Endothelial cell of umbilical vein (primary cell): ENCODE measurements around the gene SIPA1L3. TPM values are rescaled to one million over a fixed set of nuclear protein-coding genes. Genes with fewer than 3 reads are reported as not detected.

Source experiments
- BruUV-seq: library from RNA; stranded (reverse); fragments of 400-500 nt; replicated peaks from 2 replicates; lab custom pipeline; 2021; lab: Mats Ljungman, UMichigan
- CTCF ChIA-PET: fragments of 300-600, 350-600 bp; sonication (Branson Sonifier 250); formaldehyde crosslinking; loops from one replicate; lab custom pipeline; 2021; ENCODE audit warnings: antibody characterized with exemption, inconsistent platforms; lab: Charles Lee
- POLR2A ChIA-PET: fragments of 300-600, 350-600 bp; sonication (Branson Sonifier 250); formaldehyde crosslinking; loops from one replicate; lab custom pipeline; 2021; ENCODE audit warnings: antibody characterized with exemption, inconsistent platforms; lab: Charles Lee
- DNase-seq: peaks from one replicate; pipeline ENCODE4 v3.0.0-alpha.2; 2011; ENCODE audit warnings: low read depth, low spot score
- FAIRE-seq: peaks from 2 replicates; lab custom pipeline; 2011; peaks lifted over from hg19 to GRCh38; lab: Jason Lieb, UNC
- H2AFZ ChIP-seq: 2 replicates; pipeline ENCODE4 v1.6.0; 2012; ENCODE audit warnings: low read depth, low read length, control low read depth, inconsistent platforms
- H3K27ac ChIP-seq: 2 replicates; pipeline ENCODE4 v1.5.1; 2011; ENCODE audit warnings: low read depth, mild to moderate bottlenecking, control low read depth, low read length, moderate library complexity; ENCODE audit not compliant: insufficient read depth
- H3K27me3 ChIP-seq, 2 experiments: 2 replicates each; pipeline versions ENCODE4 v1.6.0 to v1.6.1; 2011; ENCODE audit warnings: low read length in 2 of 2, mixed read lengths in 1 of 2; ENCODE audit not compliant: control insufficient read depth in 2 of 2, insufficient read depth in 2 of 2
- H3K36me3 ChIP-seq, 2 experiments: 2 replicates in 1 of 2; 3 replicates in 1 of 2; pipeline ENCODE4 v1.5.1; 2011; ENCODE audit warnings: low read length in 2 of 2, mild to moderate bottlenecking in 1 of 2, moderate library complexity in 1 of 2; ENCODE audit not compliant: control insufficient read depth in 2 of 2, insufficient read depth in 2 of 2; ENCODE audit errors: extremely low read depth in 1 of 2
- H3K4me1 ChIP-seq: 3 replicates; pipeline ENCODE4 v1.5.1; 2011; ENCODE audit warnings: mild to moderate bottlenecking, low read length; ENCODE audit not compliant: control insufficient read depth, insufficient read depth; ENCODE audit errors: extremely low read depth
- H3K4me2 ChIP-seq: 2 replicates; pipeline ENCODE4 v1.6.1; 2011; ENCODE audit warnings: low read length, control low read depth, mixed read lengths; ENCODE audit not compliant: insufficient read depth
- H3K4me3 ChIP-seq, 3 experiments: fragments of 200-600 bp in 1 of 3; sonication (generic), shearing (Covaris generic) in 1 of 3; replicated peaks in 1 of 3; 2 replicates each; pipeline ENCODE4 v1.5.1; 2011 to 2016; ENCODE audit warnings: control low read depth in 3 of 3, low read length in 3 of 3, mild to moderate bottlenecking in 2 of 3, inconsistent platforms in 1 of 3, low read depth in 1 of 3, moderate library complexity in 1 of 3; ENCODE audit not compliant: insufficient read depth in 1 of 3
- H3K79me2 ChIP-seq: 2 replicates; pipeline ENCODE4 v1.6.0; 2012; ENCODE audit warnings: low read length, inconsistent platforms; ENCODE audit not compliant: control insufficient read depth, insufficient read depth
- H3K9ac ChIP-seq: replicated peaks from 2 replicates; pipeline ENCODE3; 2011; ENCODE audit warnings: low read length, control low read depth; ENCODE audit not compliant: insufficient read depth; ENCODE audit errors: extremely low read depth
- H3K9me1 ChIP-seq: replicated peaks from 3 replicates; pipeline ENCODE4 v1.6.0; 2011; ENCODE audit warnings: mild to moderate bottlenecking, low read length; ENCODE audit not compliant: control insufficient read depth, insufficient read depth; ENCODE audit errors: extremely low read depth
- H3K9me3 ChIP-seq: replicated peaks from 2 replicates; pipeline ENCODE4 v1.5.1; 2012; ENCODE audit warnings: low read length, inconsistent platforms; ENCODE audit not compliant: control insufficient read depth, insufficient read depth
- H4K20me1 ChIP-seq: replicated peaks from 2 replicates; pipeline ENCODE3; 2011; ENCODE audit warnings: mild to moderate bottlenecking, low read length; ENCODE audit not compliant: control insufficient read depth, insufficient read depth; ENCODE audit errors: extremely low read depth
- CTCF ChIP-seq, 2 donors: IDR thresholded peaks; 1 replicate in 1 of 2; 2 replicates in 1 of 2; pipeline ENCODE4 v1.5.1; 2011; ENCODE audit warnings: low read length in 2 of 2, mild to moderate bottlenecking in 2 of 2, moderate library complexity in 2 of 2, control low read depth in 1 of 2, inconsistent platforms in 1 of 2, low read depth in 1 of 2; ENCODE audit not compliant: insufficient read depth in 1 of 2; ENCODE audit errors: extremely low read depth in 1 of 2
- FOS ChIP-seq: IDR thresholded peaks from 2 replicates; pipeline ENCODE4 v1.6.1; 2011; ENCODE audit warnings: mild to moderate bottlenecking, low read length, moderate library complexity, borderline replicate concordance; ENCODE audit not compliant: insufficient read depth
- GATA2 ChIP-seq: IDR thresholded peaks from 2 replicates; pipeline ENCODE4 v1.7.0; 2011; ENCODE audit warnings: low read depth, mild to moderate bottlenecking, moderate library complexity, mixed read lengths, low read length; ENCODE audit not compliant: insufficient read length, insufficient read depth
- JUN ChIP-seq: IDR thresholded peaks from 2 replicates; pipeline ENCODE4 v1.6.1; 2011; ENCODE audit warnings: borderline replicate concordance, low read depth; ENCODE audit not compliant: insufficient read length, insufficient read depth
- MAX ChIP-seq: IDR thresholded peaks from 2 replicates; pipeline ENCODE4 v1.6.1; 2011; ENCODE audit not compliant: insufficient read depth, insufficient read length
- MYC ChIP-seq: IDR thresholded peaks from one replicate; pipeline ENCODE4 v1.6.1; 2011; ENCODE audit warnings: mild to moderate bottlenecking, low read depth, low read length
- POLR2AphosphoS5 ChIP-seq: IDR thresholded peaks from 2 replicates; pipeline ENCODE4 v1.6.1; 2012; ENCODE audit warnings: low read depth, mild to moderate bottlenecking, control low read depth, low read length, moderate library complexity; ENCODE audit not compliant: insufficient read depth
- dilution Hi-C: fragments of 300-500 bp; cut with MboI; formaldehyde crosslinking; loops from one replicate; pipeline ENCODE4 v1.15.0; 2019; ENCODE audit warnings: low sequenced_read_pairs; ENCODE audit not compliant: extremely low pct_ligation_motif_present
- intact Hi-C: fragments of 100-400 bp; cut with micrococcal nuclease; formaldehyde crosslinking; loops from one replicate; pipeline ENCODE4 v1.10.0; 2022
- polyA plus RNA-seq, 4 experiments: library from polyadenylated mRNA; depleted of rRNA in 3 of 4; stranded (reverse) in 3 of 4; unstranded in 1 of 4; fragments of >200 nt; gene quantifications; 2 replicates each; pipeline versions ENCODE4 v1.2.1 to v1.2.3, GENCODE V29; 2011 to 2012; ENCODE audit warnings: missing spikeins in 1 of 4
- total RNA-seq: library from RNA; stranded (reverse); gene quantifications from 2 replicates; pipeline ENCODE4 v1.2.3, GENCODE V29; 2021

The SIPA1L3 gene
- total and polyA plus RNA-seq, 2 donors (not counting 3 experiments of a cell fraction or from before 2014, with no cell fraction given) = 14.2 to 47.2 TPM

GRCh38 chr19:37964109-37964508 lies 57.1 kb downstream of the SIPA1L3 start:
- FAIRE-seq (no peak), DNase-seq (no peak)
- ChIA-PET CTCF (interaction anchor here (0.9 to 2.0 kb wide), 2 partner anchors 22 to 61 kb away, joined by 4 to 12 read pairs; no protein-coding TSS in a partner anchor), POLR2A (no interaction called here)
- dilution Hi-C loops (no loop called here), intact Hi-C loops (no loop called here)
- TF ChIP-seq JUN = no peak
- TF ChIP-seq MAX = no peak
- TF ChIP-seq FOS = no peak
- no peak for TF ChIP-seq POLR2AphosphoS5
- TF ChIP-seq CTCF (IDR thresholded peaks at IDR 0.05; ENCODE audit: extremely low read depth in 1 of 2, insufficient read depth in 1 of 2, low read depth in 1 of 2, low read length in 2 of 2) = no peak
- TF ChIP-seq GATA2 = no peak
- no peak for TF ChIP-seq MYC
- Histone ChIP-seq H3K36me3 (no peaks in the 10 kb centered on the region), H3K79me2 (peaks cover 53% of the 10 kb centered on the region), H3K4me3 (no peak overlapping the region), H3K9me1 (no peaks in the 10 kb centered on the region), H4K20me1 (no peaks in the 10 kb centered on the region), H3K4me2 (no peak overlapping the region), H3K4me1 (peaks cover 18% of the 10 kb centered on the region), H3K27ac (no peak overlapping the region), H2AFZ (no peak overlapping the region), H3K27me3 (no peaks in the 10 kb centered on the region), H3K9ac (no peak overlapping the region), H3K9me3 (no peaks in the 10 kb centered on the region)
- BruUV-seq = no TSS peak
